HFFc6 (cell line): ENCODE data around the gene ALPI. TPM values are rescaled to one million over a fixed set of nuclear protein-coding genes. Genes with fewer than 3 reads are reported as not detected.

Experiments
- DNase-seq: peaks from one replicate; pipeline ENCODE4 v3.0.0-alpha.2; 2018
- H3K27ac Mint-ChIP-seq: 2 replicates; pipeline ENCODE4 v1.8.0; 2020; ENCODE audit warnings: mild to moderate bottlenecking, mixed read lengths
- H3K27me3 Mint-ChIP-seq: 2 replicates; pipeline ENCODE4 v1.8.0; 2021; ENCODE audit warnings: mild to moderate bottlenecking, moderate library complexity, mixed read lengths; ENCODE audit not compliant: insufficient read depth
- H3K36me3 Mint-ChIP-seq: 2 replicates; pipeline ENCODE4 v1.8.0; 2021; ENCODE audit warnings: low read depth, mixed read lengths
- H3K4me1 Mint-ChIP-seq: 2 replicates; pipeline ENCODE4 v1.8.0; 2020; ENCODE audit warnings: low read depth, mixed read lengths
- H3K4me3 Mint-ChIP-seq: 2 replicates; pipeline ENCODE4 v1.8.0; 2020; ENCODE audit warnings: mild to moderate bottlenecking, moderate library complexity, mixed read lengths
- H3K9me3 Mint-ChIP-seq: 2 replicates; pipeline ENCODE4 v1.8.0; 2020; ENCODE audit warnings: mild to moderate bottlenecking, mixed read lengths
- total RNA-seq, 6 experiments: library from RNA; stranded (reverse); fragmentation: NEBNext Ultra II Directional; extraction: Animal tissue kit (Norgen Biotek cat#: 25700); gene quantifications; 2 replicates in 1 of 6; 3 replicates in 5 of 6; pipeline ENCODE4 v1.2.3, GENCODE V29; 2021
- TF ChIP-seq, protein P1 (sequence below): fragments of 200-600 bp; sonication (generic); IDR thresholded peaks from 2 replicates; pipeline ENCODE4 v1.5.0; 2021; ENCODE audit warnings: antibody characterized with exemption, mild to moderate bottlenecking

Gene ALPI
- total RNA-seq, 6 experiments from 2014 or later, result not detected

DNA sequence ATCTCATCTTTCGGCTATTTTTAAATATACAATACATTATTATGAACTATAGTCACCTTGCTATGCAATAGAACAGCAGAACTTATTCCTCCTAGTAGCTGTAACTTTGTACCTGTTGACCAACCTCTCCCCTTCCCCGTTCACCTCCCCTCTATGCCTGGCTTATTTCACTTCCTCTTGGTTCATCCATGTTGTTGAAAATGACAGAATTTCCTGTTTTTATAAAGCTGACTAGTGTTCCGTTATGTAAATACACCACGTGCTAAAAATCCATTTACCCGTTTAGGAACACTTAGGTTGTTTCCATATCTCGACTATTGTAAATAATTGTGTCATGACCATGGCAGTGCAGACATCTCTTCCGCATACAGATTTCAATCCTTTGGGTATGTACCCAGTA, 10.3 kb downstream of the ALPI start:
- Mint-ChIP-seq H3K27ac (no peak overlapping the region), H3K4me1 (peaks cover 7% of the 10 kb centered on the region; the same call in 1 of the 2 replicates), H3K4me3 (no peak overlapping the region), H3K36me3 (no peaks in the 10 kb centered on the region), H3K27me3 (peaks cover 43% of the 10 kb centered on the region), H3K9me3 (no peaks in the 10 kb centered on the region)
- TF ChIP-seq, protein P1, sequence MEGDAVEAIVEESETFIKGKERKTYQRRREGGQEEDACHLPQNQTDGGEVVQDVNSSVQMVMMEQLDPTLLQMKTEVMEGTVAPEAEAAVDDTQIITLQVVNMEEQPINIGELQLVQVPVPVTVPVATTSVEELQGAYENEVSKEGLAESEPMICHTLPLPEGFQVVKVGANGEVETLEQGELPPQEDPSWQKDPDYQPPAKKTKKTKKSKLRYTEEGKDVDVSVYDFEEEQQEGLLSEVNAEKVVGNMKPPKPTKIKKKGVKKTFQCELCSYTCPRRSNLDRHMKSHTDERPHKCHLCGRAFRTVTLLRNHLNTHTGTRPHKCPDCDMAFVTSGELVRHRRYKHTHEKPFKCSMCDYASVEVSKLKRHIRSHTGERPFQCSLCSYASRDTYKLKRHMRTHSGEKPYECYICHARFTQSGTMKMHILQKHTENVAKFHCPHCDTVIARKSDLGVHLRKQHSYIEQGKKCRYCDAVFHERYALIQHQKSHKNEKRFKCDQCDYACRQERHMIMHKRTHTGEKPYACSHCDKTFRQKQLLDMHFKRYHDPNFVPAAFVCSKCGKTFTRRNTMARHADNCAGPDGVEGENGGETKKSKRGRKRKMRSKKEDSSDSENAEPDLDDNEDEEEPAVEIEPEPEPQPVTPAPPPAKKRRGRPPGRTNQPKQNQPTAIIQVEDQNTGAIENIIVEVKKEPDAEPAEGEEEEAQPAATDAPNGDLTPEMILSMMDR, result no peak
- no peak for DNase-seq

- Mint-ChIP-seq H3K9me3 (no peaks in the 10 kb centered on the region), H3K36me3 (no peaks in the 10 kb centered on the region), H3K4me3 (no peak overlapping the region), H3K27ac (no peak overlapping the region), H3K27me3 (peaks cover 60% of the 10 kb centered on the region), H3K4me1 (no peaks in the 10 kb centered on the region)
- no peak for DNase-seq
- TF ChIP-seq, protein P1, result no peak
Observed at GRCh38 chr2:232473467-232473890, 17.5 kb downstream of the ALPI start.

GRCh38 chr2:232476045-232476444, 20.1 kb downstream of the ALPI start:
- TF ChIP-seq, protein P1, result no peak
- no peaks in the 10 kb centered on the region for H3K4me1 Mint-ChIP-seq
- H3K27me3 Mint-ChIP-seq, result peaks cover 51% of the 10 kb centered on the region
- H3K27ac Mint-ChIP-seq, result no peak overlapping the region
- H3K4me3 Mint-ChIP-seq, result no peak overlapping the region
- H3K9me3 Mint-ChIP-seq, result no peaks in the 10 kb centered on the region
- no peak for DNase-seq
- no peaks in the 10 kb centered on the region for H3K36me3 Mint-ChIP-seq

GRCh38 chr2:232476791-232477190, 20.8 kb downstream of the ALPI start:
- Mint-ChIP-seq H3K4me3 (no peak overlapping the region), H3K27ac (no peak overlapping the region), H3K4me1 (no peaks in the 10 kb centered on the region), H3K27me3 (peaks cover 47% of the 10 kb centered on the region), H3K9me3 (no peaks in the 10 kb centered on the region), H3K36me3 (no peaks in the 10 kb centered on the region)
- DNase-seq, result no peak
- TF ChIP-seq, protein P1, result no peak

- Mint-ChIP-seq H3K4me3 (no peak overlapping the region), H3K4me1 (no peaks in the 10 kb centered on the region), H3K27ac (no peak overlapping the region), H3K27me3 (peaks cover 41% of the 10 kb centered on the region), H3K9me3 (no peaks in the 10 kb centered on the region), H3K36me3 (no peaks in the 10 kb centered on the region)
- TF ChIP-seq, protein P1, result no peak
- no peak for DNase-seq
Observed at GRCh38 chr2:232477751-232478510, 22.0 kb downstream of the ALPI start.
